HEK293 (cell line): ENCODE results near the gene PAX7.
A peak's percentile ranks its signal among the peaks of the same experiment; 100 is the strongest.
"Not testable (repeated sequence)": the region's sequence is repeated elsewhere in the genome, so short reads cannot be mapped to it uniquely, and the experiment has no call there.

ENCODE experiments used
- CTCF ChIA-PET: fragments of 350-600 bp; formaldehyde crosslinking; extraction: SDS; loops from one replicate; lab custom pipeline; 2021; ENCODE audit warnings: antibody characterized with exemption; lab: Yijun Ruan, JAX
- POLR2A ChIA-PET: fragments of 300-600 bp; formaldehyde crosslinking; extraction: SDS; loops from one replicate; lab custom pipeline; 2020; ENCODE audit warnings: antibody characterized with exemption, inconsistent platforms; lab: Yijun Ruan, JAX
- H3K27ac ChIP-seq: fragments of 200-500 bp; sonication (Bioruptor generic); 2 replicates; pipeline ENCODE4 v1.5.1; 2014; ENCODE audit warnings: low read depth, low read length, control low read depth, inconsistent platforms; ENCODE audit errors: extremely low read depth
- H3K36me3 ChIP-seq, 2 experiments: fragments of 200-500 bp in 1 of 2; sonication (Bioruptor generic) in 1 of 2; 1 replicate in 1 of 2; 2 replicates in 1 of 2; pipeline ENCODE4 v1.5.1; 2014 to 2017; ENCODE audit warnings: inconsistent platforms in 2 of 2, low read length in 2 of 2; ENCODE audit not compliant: control insufficient read depth in 2 of 2, insufficient read depth in 1 of 2
- H3K4me1 ChIP-seq: fragments of 200-500 bp; sonication (Bioruptor generic); 2 replicates; pipeline ENCODE4 v1.5.1; 2014; ENCODE audit warnings: mild to moderate bottlenecking, low read length, inconsistent platforms; ENCODE audit not compliant: control insufficient read depth, insufficient read depth
- H3K4me3 ChIP-seq: 2 replicates; pipeline ENCODE4 v1.5.1; 2011; ENCODE audit warnings: low read depth, mild to moderate bottlenecking, control low read depth, low read length, moderate library complexity
- H3K9me3 ChIP-seq: fragments of 200-500 bp; sonication (Bioruptor generic); 2 replicates; pipeline ENCODE4 v1.5.1; 2014; ENCODE audit warnings: low read depth, low read length, inconsistent platforms; ENCODE audit not compliant: control insufficient read depth, insufficient read depth
- GLIS2 ChIP-seq: fragments of 450-650 bp; formaldehyde crosslinking; IDR thresholded peaks from 2 replicates; pipeline ENCODE4 v1.5.1; 2016; ENCODE audit warnings: missing biosample characterization, missing genetic modification characterization
- HOXC10 ChIP-seq: sonication (generic); formaldehyde crosslinking; IDR thresholded peaks from 2 replicates; pipeline ENCODE4 v1.8.1; 2023; ENCODE audit warnings: mild to moderate bottlenecking, missing genetic modification reagents
- MEIS1 ChIP-seq: sonication (generic); formaldehyde crosslinking; IDR thresholded peaks from 2 replicates; pipeline ENCODE4 v1.8.1; 2022; ENCODE audit warnings: missing genetic modification reagents, mild to moderate bottlenecking, borderline replicate concordance
- MYNN ChIP-seq: fragments of 450-650 bp; formaldehyde crosslinking; IDR thresholded peaks from 2 replicates; pipeline ENCODE4 v1.5.1; 2016; ENCODE audit warnings: missing biosample characterization, missing genetic modification characterization, borderline replicate concordance
- TRIM28 ChIP-seq: IDR thresholded peaks from 2 replicates; pipeline ENCODE4 v1.6.1; 2011; ENCODE audit warnings: low read length, control low read depth, borderline replicate concordance
- ZNF37A ChIP-seq: fragments of 450-650 bp; IDR thresholded peaks from 2 replicates; pipeline ENCODE4 v1.5.1; 2018; ENCODE audit warnings: missing biosample characterization, missing genetic modification characterization
- ZNF433 ChIP-seq: fragments of 450-650 bp; formaldehyde crosslinking; IDR thresholded peaks from 2 replicates; pipeline ENCODE4 v1.5.1; 2016; ENCODE audit warnings: missing biosample characterization, missing genetic modification characterization, low read depth
- ZNF600 ChIP-seq: fragments of 450-650 bp; formaldehyde crosslinking; IDR thresholded peaks from 2 replicates; pipeline ENCODE4 v1.5.1; 2016; ENCODE audit warnings: missing biosample characterization, missing genetic modification characterization
- ZNF610 ChIP-seq: fragments of 450-650 bp; formaldehyde crosslinking; IDR thresholded peaks from 2 replicates; pipeline ENCODE4 v1.5.1; 2016; ENCODE audit warnings: missing biosample characterization, missing genetic modification characterization, borderline replicate concordance
- ZNF670 ChIP-seq: fragments of 450-650 bp; formaldehyde crosslinking; IDR thresholded peaks from 2 replicates; pipeline ENCODE4 v1.5.1; 2016; ENCODE audit warnings: missing biosample characterization, missing genetic modification characterization, low read depth
- ZNF837 ChIP-seq: fragments of 450-650 bp; formaldehyde crosslinking; IDR thresholded peaks from 2 replicates; pipeline ENCODE4 v1.5.1; 2016; ENCODE audit warnings: missing biosample characterization, missing genetic modification characterization
- TF ChIP-seq, protein P1 (sequence below): fragments of 450-650 bp; formaldehyde crosslinking; IDR thresholded peaks from 2 replicates; pipeline ENCODE4 v1.5.1; 2016; ENCODE audit warnings: missing biosample characterization, missing genetic modification characterization
- TF ChIP-seq, protein P2 (sequence below): fragments of 450-650 bp; formaldehyde crosslinking; IDR thresholded peaks from 2 replicates; pipeline ENCODE4 v1.5.1; 2016; ENCODE audit warnings: missing biosample characterization, missing genetic modification characterization
- TF ChIP-seq, protein P3 (sequence below): fragments of 450-650 bp; formaldehyde crosslinking; IDR thresholded peaks from 2 replicates; pipeline ENCODE4 v1.5.1; 2016; ENCODE audit warnings: missing biosample characterization, missing genetic modification characterization
- TF ChIP-seq, protein P4 (sequence below): fragments of 450-650 bp; IDR thresholded peaks from 2 replicates; pipeline ENCODE4 v1.5.1; 2018; ENCODE audit warnings: missing biosample characterization, missing genetic modification characterization

PAX7 gene

DNA sequence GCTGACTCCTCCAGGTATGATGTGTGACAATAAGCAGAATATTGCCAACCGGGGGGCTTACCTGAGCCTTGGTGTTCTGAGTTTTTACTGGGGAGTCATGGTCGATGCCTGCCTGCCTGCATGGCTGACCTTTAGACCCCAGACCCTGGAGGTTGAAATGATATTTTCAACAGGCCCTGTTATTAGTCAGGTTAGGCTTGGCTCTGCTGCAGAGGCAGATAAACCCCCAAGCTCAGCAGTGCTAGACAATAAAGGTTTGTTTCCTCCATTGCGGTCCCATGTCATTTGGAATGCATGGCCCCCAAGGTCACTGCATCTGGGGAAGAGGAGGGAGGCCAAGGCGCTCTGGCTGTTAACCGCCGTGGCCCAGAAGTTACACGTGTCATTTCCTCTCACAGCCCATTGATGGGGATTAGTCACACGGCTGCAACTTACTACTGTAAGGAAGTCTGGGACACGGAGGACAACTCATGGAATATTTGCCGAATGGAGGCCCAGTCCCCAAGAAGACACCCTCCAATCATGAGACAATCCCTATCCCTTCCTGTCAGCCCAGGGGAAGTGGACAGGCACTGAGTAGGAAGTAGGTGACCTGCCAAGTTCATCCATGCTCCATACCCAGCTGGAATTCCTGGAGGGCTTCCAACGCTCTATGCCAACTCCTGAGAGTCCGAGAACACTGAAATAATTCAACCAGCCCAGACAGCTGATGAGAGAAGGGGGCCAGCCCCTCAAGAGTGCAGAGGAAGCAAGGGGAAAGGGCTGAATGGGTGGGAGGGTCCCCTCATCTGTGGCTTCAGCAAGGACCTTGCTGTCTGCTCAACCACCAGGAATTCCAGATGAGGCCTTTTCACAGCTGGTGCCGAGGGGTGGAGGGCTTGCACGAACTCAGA is 131.5 kb downstream of the PAX7 start:
- TF ChIP-seq ZNF433 (no peak), TRIM28 (no peak), ZNF610 (no peak), MYNN (no peak)
- no peaks in the 10 kb centered on the region for H3K4me1 ChIP-seq
- ChIA-PET POLR2A (no interaction called here), CTCF (no interaction called here)
- no peak overlapping the region for H3K4me3 ChIP-seq
- no peaks in the 10 kb centered on the region for H3K36me3 ChIP-seq
- no peak overlapping the region for H3K27ac ChIP-seq
- H3K9me3 ChIP-seq = no peaks in the 10 kb centered on the region; the same call in 1 of the 2 replicates

DNA sequence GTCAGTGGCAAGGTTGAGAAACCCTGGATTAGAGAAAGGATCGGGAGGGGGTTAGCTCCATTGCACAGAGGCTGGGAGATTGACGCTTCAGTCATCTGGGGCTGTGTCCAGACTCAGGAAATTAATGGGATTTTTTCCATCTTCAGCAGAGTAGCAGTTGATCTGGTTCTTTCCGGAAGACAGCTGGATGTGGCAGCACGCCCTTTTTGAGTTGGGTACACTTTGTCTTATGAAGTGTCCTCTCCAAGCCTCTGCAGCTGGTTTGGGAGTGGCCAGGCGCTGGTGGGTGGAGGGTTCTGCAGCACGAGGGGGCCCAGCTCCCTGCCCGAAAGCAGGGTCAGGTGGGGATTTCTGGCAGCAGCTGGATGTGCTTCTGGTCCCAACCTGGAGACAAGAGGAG is 133.7 kb downstream of the PAX7 start:
- no peaks in the 10 kb centered on the region for H3K36me3 ChIP-seq
- H3K27ac ChIP-seq = no peak overlapping the region
- no peaks in the 10 kb centered on the region for H3K9me3 ChIP-seq
- H3K4me1 ChIP-seq = no peaks in the 10 kb centered on the region
- TF ChIP-seq, protein P1, sequence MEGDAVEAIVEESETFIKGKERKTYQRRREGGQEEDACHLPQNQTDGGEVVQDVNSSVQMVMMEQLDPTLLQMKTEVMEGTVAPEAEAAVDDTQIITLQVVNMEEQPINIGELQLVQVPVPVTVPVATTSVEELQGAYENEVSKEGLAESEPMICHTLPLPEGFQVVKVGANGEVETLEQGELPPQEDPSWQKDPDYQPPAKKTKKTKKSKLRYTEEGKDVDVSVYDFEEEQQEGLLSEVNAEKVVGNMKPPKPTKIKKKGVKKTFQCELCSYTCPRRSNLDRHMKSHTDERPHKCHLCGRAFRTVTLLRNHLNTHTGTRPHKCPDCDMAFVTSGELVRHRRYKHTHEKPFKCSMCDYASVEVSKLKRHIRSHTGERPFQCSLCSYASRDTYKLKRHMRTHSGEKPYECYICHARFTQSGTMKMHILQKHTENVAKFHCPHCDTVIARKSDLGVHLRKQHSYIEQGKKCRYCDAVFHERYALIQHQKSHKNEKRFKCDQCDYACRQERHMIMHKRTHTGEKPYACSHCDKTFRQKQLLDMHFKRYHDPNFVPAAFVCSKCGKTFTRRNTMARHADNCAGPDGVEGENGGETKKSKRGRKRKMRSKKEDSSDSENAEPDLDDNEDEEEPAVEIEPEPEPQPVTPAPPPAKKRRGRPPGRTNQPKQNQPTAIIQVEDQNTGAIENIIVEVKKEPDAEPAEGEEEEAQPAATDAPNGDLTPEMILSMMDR (tag by site-specific recombination) = no peak
- TF ChIP-seq ZNF600 (tag by site-specific recombination) = no peak
- TF ChIP-seq GLIS2 (tag by site-specific recombination) = no peak
- no peak for TF ChIP-seq ZNF37A (tag by site-specific recombination)
- TF ChIP-seq, protein P2, sequence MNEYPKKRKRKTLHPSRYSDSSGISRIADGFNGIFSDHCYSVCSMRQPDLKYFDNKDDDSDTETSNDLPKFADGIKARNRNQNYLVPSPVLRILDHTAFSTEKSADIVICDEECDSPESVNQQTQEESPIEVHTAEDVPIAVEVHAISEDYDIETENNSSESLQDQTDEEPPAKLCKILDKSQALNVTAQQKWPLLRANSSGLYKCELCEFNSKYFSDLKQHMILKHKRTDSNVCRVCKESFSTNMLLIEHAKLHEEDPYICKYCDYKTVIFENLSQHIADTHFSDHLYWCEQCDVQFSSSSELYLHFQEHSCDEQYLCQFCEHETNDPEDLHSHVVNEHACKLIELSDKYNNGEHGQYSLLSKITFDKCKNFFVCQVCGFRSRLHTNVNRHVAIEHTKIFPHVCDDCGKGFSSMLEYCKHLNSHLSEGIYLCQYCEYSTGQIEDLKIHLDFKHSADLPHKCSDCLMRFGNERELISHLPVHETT (tag by site-specific recombination) = no peak
- POLR2A ChIA-PET = no interaction called here
- H3K4me3 ChIP-seq = no peak overlapping the region
- CTCF ChIA-PET = interaction anchor here (0.5 to 0.6 kb wide), 2 partner anchors 53 to 896 kb away, joined by 3 to 5 read pairs; no protein-coding TSS in a partner anchor

DNA sequence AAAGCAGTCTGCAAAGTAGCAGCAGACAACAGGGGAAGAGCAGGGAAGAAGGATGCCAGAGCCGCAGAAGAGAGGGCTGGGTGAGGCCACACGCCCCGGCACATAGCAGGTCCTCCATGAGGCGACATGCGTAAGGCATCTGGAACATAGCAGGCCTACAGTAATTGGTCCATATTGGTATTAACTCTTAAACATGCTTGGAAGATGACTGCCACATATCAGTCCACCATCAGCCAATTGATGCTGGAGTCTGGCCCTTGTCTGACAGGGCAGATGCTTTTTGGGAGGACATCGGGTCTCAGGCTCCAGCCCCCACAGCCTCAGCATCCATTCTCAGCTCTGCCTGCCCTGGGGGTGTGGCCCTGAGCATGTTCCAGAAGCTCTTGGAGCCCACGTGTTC is 135.1 kb downstream of the PAX7 start:
- H3K9me3 ChIP-seq = no peaks in the 10 kb centered on the region
- no peaks in the 10 kb centered on the region for H3K4me1 ChIP-seq
- no peak overlapping the region for H3K27ac ChIP-seq
- no peak overlapping the region for H3K4me3 ChIP-seq
- no peak for TF ChIP-seq ZNF670 (tag by site-specific recombination)
- no peak for TF ChIP-seq ZNF837 (tag by site-specific recombination)
- TF ChIP-seq, protein P3, sequence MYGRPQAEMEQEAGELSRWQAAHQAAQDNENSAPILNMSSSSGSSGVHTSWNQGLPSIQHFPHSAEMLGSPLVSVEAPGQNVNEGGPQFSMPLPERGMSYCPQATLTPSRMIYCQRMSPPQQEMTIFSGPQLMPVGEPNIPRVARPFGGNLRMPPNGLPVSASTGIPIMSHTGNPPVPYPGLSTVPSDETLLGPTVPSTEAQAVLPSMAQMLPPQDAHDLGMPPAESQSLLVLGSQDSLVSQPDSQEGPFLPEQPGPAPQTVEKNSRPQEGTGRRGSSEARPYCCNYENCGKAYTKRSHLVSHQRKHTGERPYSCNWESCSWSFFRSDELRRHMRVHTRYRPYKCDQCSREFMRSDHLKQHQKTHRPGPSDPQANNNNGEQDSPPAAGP (tag by site-specific recombination) = no peak
- ChIA-PET CTCF (interaction anchor here (1.1 kb wide), 1 partner anchor 168 kb away, joined by 3 read pairs; no protein-coding TSS in a partner anchor), POLR2A (no interaction called here)
- no peaks in the 10 kb centered on the region for H3K36me3 ChIP-seq

DNA sequence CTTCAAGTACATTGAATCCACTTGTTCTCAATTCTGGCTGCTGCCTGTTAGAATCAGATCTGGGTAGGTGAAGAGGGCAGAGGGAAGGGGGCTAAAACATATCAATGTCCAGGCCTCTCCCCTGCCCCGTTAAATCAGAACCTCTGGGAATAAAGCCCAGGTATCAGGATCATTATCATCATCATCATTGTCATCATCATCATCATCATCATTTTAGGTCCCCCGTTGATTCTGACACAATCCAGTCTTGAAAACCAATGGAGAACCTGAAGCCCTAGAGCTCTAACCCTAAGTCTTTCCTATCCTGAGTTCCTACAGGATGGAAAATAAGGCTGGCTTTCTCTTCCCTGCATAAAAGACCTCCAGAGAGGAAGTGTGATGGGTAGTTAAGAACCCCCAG is 135.7 kb downstream of the PAX7 start:
- Histone ChIP-seq H3K4me1 (no peaks in the 10 kb centered on the region), H3K9me3 (no peaks in the 10 kb centered on the region), H3K36me3 (no peaks in the 10 kb centered on the region), H3K27ac (no peak overlapping the region), H3K4me3 (no peak overlapping the region)
- ChIA-PET POLR2A (no interaction called here), CTCF (interaction anchor here (1.1 kb wide), 1 partner anchor 169 kb away, joined by 3 read pairs; no protein-coding TSS in a partner anchor)
- TF ChIP-seq HOXC10 (CRISPR knock-in tag) (no peak), MEIS1 (CRISPR knock-in tag) (no peak)
- TF ChIP-seq, protein P4, sequence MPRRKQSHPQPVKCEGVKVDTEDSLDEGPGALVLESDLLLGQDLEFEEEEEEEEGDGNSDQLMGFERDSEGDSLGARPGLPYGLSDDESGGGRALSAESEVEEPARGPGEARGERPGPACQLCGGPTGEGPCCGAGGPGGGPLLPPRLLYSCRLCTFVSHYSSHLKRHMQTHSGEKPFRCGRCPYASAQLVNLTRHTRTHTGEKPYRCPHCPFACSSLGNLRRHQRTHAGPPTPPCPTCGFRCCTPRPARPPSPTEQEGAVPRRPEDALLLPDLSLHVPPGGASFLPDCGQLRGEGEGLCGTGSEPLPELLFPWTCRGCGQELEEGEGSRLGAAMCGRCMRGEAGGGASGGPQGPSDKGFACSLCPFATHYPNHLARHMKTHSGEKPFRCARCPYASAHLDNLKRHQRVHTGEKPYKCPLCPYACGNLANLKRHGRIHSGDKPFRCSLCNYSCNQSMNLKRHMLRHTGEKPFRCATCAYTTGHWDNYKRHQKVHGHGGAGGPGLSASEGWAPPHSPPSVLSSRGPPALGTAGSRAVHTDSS (tag by site-specific recombination) = peak; percentile 67
- TF ChIP-seq, all 188 proteins: peak for 1

DNA sequence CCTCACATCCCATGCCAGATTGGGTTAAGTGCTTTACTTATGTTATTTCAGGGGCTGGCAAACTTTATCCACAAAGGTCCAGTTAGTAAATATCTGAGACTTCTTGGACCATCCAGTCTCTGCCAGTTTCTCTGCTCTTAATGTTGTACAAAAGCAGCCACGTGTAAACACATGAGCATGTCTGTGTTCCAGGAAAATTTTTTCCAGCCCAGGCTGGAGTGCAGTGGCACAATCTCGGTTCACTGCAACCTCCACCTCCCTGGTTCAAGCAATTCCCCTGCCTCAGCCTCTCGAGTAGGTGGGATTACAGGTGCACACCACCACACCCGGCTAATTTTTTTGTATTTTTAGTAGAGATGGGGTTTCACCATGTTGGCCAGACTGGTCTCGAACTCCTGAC is 136.9 kb downstream of the PAX7 start:
- H3K9me3 ChIP-seq, H3K4me1 ChIP-seq, H3K27ac ChIP-seq, H3K4me3 ChIP-seq, POLR2A ChIA-PET, H3K36me3 ChIP-seq: not testable (repeated sequence)
- CTCF ChIA-PET = interaction anchor here (0.6 kb wide), 1 partner anchor 610 kb away, joined by 4 read pairs; no protein-coding TSS in a partner anchor
